HUES64 (cell line): Measurements from ENCODE around the gene INKA1.
"Not testable (repeated sequence)": the region's sequence is repeated elsewhere in the genome, so short reads cannot be mapped to it uniquely, and the experiment has no call there.

ENCODE experiments used
- H3K27ac ChIP-seq: 2 replicates; pipeline ENCODE4 v1.7.0; 2013; ENCODE audit warnings: low read depth, low read length, inconsistent platforms
- H3K27me3 ChIP-seq: 2 replicates; pipeline ENCODE4 v1.6.1; 2013; ENCODE audit warnings: mild to moderate bottlenecking, low read length; ENCODE audit not compliant: insufficient read depth
- H3K36me3 ChIP-seq: 2 replicates; pipeline ENCODE4 v1.6.1; 2013; ENCODE audit warnings: mild to moderate bottlenecking, low read length; ENCODE audit not compliant: insufficient read depth
- H3K4me1 ChIP-seq: 2 replicates; pipeline ENCODE4 v1.6.1; 2013; ENCODE audit warnings: mild to moderate bottlenecking, low read length, moderate library complexity; ENCODE audit not compliant: insufficient read depth
- H3K4me3 ChIP-seq: 2 replicates; pipeline ENCODE4 v1.5.1; 2013; ENCODE audit warnings: mild to moderate bottlenecking, low read length, moderate library complexity
- H3K9ac ChIP-seq: 2 replicates; pipeline ENCODE4 v1.6.1; 2013; ENCODE audit warnings: mild to moderate bottlenecking, low read depth, low read length
- H3K9me3 ChIP-seq: 2 replicates; pipeline ENCODE4 v1.6.1; 2013; ENCODE audit warnings: low read depth, low read length; ENCODE audit not compliant: insufficient read depth
- WGBS: fragments of 150-250, 120-280 bp; methylation state at CpG from one replicate; pipeline ENCODE4 v1.1.7; 2013; ENCODE audit warnings: missing lambda C conversion rate; 5-methylcytosine and 5-hydroxymethylcytosine counted together

Gene INKA1

GRCh38 chr3:49775538-49775937, 27.5 kb upstream of the INKA1 start:
- Histone ChIP-seq H3K36me3 (peaks cover 18% of the 10 kb centered on the region), H3K9me3 (no peaks in the 10 kb centered on the region), H3K9ac (no peak overlapping the region), H3K27ac (no peak overlapping the region), H3K27me3 (no peaks in the 10 kb centered on the region), H3K4me1 (no peaks in the 10 kb centered on the region), H3K4me3 (no peak overlapping the region)
- WGBS: 93% methylated on average over 2 of the region's 3 CpGs

DNA sequence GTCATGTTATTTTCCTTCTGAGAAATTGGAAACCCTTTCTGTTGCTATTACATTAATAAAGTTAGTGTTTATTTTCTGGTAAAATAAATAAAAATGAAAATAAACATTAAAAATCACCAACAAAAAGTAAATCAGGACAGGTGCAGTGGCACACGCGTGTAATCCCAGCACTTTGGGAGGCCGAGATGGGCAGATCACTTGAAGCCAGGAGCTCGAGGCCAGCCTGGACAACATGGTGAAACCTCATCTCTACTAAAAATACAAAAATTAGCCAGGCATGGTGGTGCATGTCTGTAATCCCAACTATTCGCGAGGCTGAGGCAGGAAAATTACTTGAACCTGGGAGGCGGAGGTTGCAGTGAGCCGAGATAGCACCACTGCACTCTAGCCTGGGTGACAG, 27.0 kb upstream of the INKA1 start:
- H3K36me3 ChIP-seq: peaks cover 16% of the 10 kb centered on the region
- H3K9me3 ChIP-seq, H3K4me1 ChIP-seq, H3K27ac ChIP-seq, H3K27me3 ChIP-seq, H3K9ac ChIP-seq, H3K4me3 ChIP-seq: not testable (repeated sequence)
- 95% methylated on average over 8 of the region's 8 CpGs for WGBS

DNA sequence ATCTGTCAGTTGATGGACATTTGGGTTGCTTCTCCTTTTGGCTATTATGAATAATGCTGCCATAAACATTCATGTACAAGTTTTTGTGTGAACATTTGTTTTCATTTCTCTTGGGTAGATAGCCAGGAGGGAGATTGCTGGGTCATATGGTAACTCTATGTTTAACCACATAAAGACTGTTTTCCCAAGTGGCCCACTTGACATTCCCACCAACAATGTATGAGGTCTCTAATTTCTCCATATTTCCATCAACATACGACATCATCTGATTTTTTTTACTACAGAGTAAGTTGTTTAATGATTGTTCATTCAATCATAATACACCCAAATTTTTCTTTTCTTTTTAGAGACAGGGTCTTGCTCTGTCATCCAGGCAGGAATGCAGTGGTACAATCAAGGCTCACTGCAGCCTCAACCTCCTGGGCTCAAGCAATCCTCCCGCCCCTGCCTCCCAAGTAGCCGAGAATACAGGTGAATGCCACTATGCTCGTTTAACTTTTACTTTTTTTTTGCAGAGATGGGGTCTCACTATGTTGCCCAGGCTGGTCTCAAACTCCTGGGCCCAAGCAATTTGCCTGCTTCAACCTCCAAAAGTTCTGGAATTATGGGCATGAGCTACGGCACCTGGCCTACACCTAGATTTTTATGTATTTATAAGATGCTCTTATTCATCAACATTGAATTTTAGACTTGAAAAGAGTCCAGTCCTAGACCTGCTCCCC, 23.5 kb upstream of the INKA1 start:
- Histone ChIP-seq H3K4me1 (no peaks in the 10 kb centered on the region), H3K36me3 (peaks cover 30% of the 10 kb centered on the region), H3K4me3 (no peak overlapping the region), H3K27me3 (no peaks in the 10 kb centered on the region), H3K9me3 (no peaks in the 10 kb centered on the region), H3K27ac (no peak overlapping the region), H3K9ac (no peak overlapping the region)
- 94% methylated on average over 5 of the region's 5 CpGs for WGBS

- Histone ChIP-seq H3K36me3 (peaks cover 28% of the 10 kb centered on the region), H3K27me3 (no peaks in the 10 kb centered on the region), H3K27ac (no peak overlapping the region), H3K4me1 (0 out of 2 replicates have a peak, but pooled peaks cover under 1% of the 10 kb centered on the region), H3K9me3 (no peaks in the 10 kb centered on the region), H3K4me3 (no peak overlapping the region), H3K9ac (peak overlapping the region; percentile 3; the same call in 1 of the 2 replicates)
- 94% methylated on average over 4 of the region's 4 CpGs for WGBS
Observed at GRCh38 chr3:49780080-49780974, 22.7 kb upstream of the INKA1 start.

- not testable (repeated sequence) for H3K27me3 ChIP-seq, H3K4me3 ChIP-seq, H3K9ac ChIP-seq, H3K27ac ChIP-seq, H3K9me3 ChIP-seq, H3K4me1 ChIP-seq
- H3K36me3 ChIP-seq: peaks cover 26% of the 10 kb centered on the region
- 93% methylated on average over 9 of the region's 9 CpGs for WGBS
Observed at GRCh38 chr3:49780975-49781365, 22.1 kb upstream of the INKA1 start.

DNA sequence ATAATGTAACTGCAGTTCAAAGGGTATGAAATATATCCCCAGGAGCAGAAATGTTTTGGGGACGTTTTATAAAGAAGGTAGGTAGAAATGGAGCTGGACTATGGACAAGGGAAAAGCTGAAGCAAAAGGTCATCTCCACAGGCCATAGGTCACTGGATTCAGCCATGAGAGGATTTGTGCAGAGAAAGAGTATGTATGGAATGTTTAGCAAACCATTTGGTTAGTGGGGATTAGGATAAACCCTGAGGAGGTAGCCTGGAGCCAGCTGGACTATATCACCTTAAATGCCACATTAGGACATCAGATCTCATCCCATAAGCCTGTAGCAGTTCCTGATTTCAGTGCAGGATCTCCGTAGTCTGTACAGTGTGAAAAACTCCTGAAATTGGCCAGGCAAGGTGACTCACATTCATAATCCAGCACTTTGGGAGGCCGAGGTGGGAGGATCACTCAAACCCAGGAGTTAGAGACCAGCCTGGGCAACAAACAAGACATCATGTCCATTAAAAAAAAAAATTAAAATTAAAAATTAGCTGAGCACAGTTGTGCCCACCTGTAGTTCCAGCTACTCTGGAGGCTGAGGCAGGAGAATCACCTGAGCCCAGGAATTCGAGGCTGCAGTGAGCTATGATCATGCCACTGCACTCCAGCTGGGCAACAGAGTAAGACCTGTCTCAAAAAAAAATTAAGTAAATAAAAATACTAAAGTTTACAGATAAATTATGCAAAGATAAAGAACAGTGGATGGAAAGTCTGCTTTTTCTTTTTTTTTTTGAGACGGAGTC, 21.5 kb upstream of the INKA1 start:
- H3K9ac ChIP-seq: no peak overlapping the region
- H3K4me1 ChIP-seq: 0 out of 2 replicates have a peak, but pooled peaks cover 4% of the 10 kb centered on the region
- 91% methylated on average over 4 of the region's 5 CpGs for WGBS
- H3K36me3 ChIP-seq: peaks cover 24% of the 10 kb centered on the region
- no peak overlapping the region for H3K4me3 ChIP-seq
- H3K27ac ChIP-seq: no peak overlapping the region
- no peaks in the 10 kb centered on the region for H3K9me3 ChIP-seq
- no peaks in the 10 kb centered on the region for H3K27me3 ChIP-seq

DNA sequence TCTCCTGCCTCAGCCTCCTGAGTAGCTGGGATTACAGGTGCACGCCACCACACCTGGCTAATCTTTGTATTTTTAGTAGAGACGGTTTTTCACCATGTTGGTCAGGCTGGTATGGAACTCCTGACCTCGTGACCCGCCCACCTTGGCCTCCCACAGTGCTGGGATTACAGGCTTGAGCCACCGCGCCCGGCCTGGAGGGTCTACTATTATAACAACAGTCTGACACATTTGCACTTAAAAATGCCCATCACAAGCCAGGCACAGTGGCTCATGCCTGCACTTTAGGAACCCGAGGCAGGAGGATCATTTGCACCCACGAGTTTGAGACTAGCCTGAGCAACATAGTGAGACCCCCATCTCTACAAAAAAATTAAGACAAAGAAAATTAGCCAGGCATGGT, 20.8 kb upstream of the INKA1 start:
- H3K9me3 ChIP-seq, H3K4me1 ChIP-seq, H3K9ac ChIP-seq, H3K27ac ChIP-seq, H3K4me3 ChIP-seq, H3K27me3 ChIP-seq: not testable (repeated sequence)
- H3K36me3 ChIP-seq: peaks cover 20% of the 10 kb centered on the region
- WGBS: 95% methylated on average over 9 of the region's 9 CpGs

DNA sequence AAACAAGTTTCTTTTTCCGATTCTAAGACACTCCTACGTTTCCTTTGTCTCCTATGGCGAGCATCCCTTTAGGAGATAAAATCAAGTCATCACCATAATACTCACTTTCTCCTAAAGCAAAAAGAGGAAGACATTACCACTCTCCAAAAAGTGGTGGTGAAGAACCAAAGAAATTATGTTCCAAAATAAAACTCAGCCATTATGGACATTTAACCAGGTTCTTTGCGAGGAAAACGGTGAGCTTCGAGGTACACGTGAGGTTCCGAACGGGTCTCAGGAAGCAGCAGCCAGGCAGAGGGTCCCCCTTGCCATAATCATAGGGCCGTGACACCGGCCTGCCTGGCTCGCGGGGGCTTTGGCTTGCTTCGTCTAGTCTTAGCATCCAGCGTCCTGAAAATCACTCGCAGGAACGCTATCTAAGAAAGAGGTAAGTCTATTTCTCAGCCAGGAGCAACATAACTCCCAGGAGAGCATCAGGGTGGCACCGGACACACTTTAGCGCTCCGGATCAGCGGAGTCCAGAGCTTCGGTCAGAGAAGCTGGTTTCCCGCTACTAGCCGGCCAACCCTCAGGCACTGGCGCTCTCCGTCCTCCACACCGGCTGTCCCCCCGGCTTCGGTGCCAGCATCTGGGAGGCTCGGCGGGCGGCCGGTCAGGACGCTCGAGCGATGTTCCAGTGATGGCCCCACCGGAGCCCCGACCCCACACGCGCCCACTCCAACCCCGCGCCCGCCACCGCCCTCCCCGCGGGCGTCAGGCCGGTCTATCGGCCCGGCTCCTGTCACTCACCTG, 17.3 kb upstream of the INKA1 start:
- H3K27me3 ChIP-seq: no peaks in the 10 kb centered on the region
- peak overlapping the region; percentile 79 for H3K27ac ChIP-seq
- no peaks in the 10 kb centered on the region for H3K9me3 ChIP-seq
- WGBS: 6% methylated on average over 50 of the region's 50 CpGs
- peak overlapping the region; percentile 90 for H3K4me3 ChIP-seq
- H3K36me3 ChIP-seq: peaks cover 15% of the 10 kb centered on the region
- H3K4me1 ChIP-seq: peaks cover 12% of the 10 kb centered on the region; the same call in 1 of the 2 replicates
- H3K9ac ChIP-seq: peak overlapping the region; percentile 63

- peaks cover 12% of the 10 kb centered on the region; the same call in 1 of the 2 replicates for H3K4me1 ChIP-seq
- peaks cover 9% of the 10 kb centered on the region for H3K36me3 ChIP-seq
- H3K27ac ChIP-seq: peak within 1 kb of the TSS; percentile 82
- H3K9me3 ChIP-seq: no peaks in the 10 kb centered on the region
- H3K27me3 ChIP-seq: no peaks in the 10 kb centered on the region
- 9% methylated on average over 55 of the region's 55 CpGs for WGBS
- peak within 1 kb of the TSS; percentile 90 for H3K4me3 ChIP-seq
- H3K9ac ChIP-seq: peak within 1 kb of the TSS; percentile 67
Observed at GRCh38 chr3:49786357-49787181, 16.5 kb upstream of the INKA1 start, which contains the start of gene IP6K1. Gene IP6K1 (minus strand): TSS chr3:49786542. CDS start chr3:49748040, 38,502 bp downstream.

DNA sequence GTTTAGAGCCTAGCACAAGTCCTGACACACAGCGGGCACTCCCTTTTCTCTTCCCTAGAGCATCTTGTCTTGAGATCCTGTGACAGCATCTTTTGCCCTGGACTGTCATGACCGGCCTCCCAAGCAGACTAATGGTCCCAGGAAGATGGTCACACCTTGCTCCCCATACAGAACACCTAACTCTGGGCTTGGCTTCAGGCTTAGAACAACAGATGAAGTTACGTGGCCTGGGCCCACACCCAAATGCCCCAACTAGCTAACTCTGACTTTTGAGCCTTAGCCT, 15.9 kb upstream of the INKA1 start:
- 91% methylated on average over 3 of the region's 3 CpGs for WGBS
- H3K27me3 ChIP-seq: no peaks in the 10 kb centered on the region
- no peak overlapping the region for H3K27ac ChIP-seq
- peak overlapping the region; percentile 90; the same call in 1 of the 2 replicates for H3K4me3 ChIP-seq
- H3K9me3 ChIP-seq: no peaks in the 10 kb centered on the region
- H3K36me3 ChIP-seq: peaks cover 4% of the 10 kb centered on the region; the same call in 1 of the 2 replicates
- H3K4me1 ChIP-seq: peaks cover 12% of the 10 kb centered on the region; the same call in 1 of the 2 replicates
- no peak overlapping the region for H3K9ac ChIP-seq
